ENCODE results near the gene RASD2.

GRCh38 chr22:35590634-35591295 is 50.1 kb downstream of the RASD2 start:
- TF ChIP-seq CTCF (conservative IDR thresholded peaks at IDR 0.05; ENCODE audit: low read length) (no peak), EZH2phosphoT487 (IDR thresholded peaks at IDR 0.05; ENCODE audit: borderline replicate concordance) (no peak)

Data from Loucy (cell line).